ENCODE data around the gene BRINP1.

Gene BRINP1

DNA sequence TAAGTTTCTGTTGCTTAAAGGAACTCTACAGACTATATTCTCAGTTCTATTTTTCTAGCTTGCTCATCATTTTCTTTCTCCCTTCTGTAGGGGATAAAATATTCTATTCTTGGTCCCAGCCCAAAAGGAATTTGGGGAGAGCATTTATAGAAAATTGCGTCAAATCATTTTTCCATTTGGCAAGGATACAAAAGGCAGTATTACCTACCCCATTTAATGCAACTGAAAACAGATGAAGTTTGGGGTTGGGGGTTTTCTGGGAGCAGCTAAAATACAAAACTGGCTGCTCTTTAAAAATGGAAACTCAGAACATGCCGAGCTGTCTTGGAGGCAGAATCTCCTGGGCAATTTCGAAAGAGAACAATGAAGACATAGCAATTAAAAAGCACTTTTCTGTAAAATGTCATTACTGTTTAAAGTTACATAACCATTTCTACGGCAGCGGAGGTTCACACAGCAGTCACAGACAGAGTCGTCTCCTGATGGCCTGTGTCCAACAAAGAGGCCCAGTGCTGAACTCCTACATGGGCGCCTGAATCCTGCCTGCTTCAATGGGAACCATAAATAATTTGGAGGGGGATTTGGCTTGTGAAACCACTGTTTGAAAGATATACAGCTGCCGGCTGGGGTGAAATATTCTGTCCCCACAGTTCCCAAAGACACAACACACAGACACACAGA is 152.4 kb downstream of the BRINP1 start:
- H3K4me1 ChIP-seq (ENCODE audit: insufficient read depth, low read length, poor library complexity, severe bottlenecking): no peaks in the 10 kb centered on the region
- H4K20me1 ChIP-seq (ENCODE audit: insufficient read depth, low read length, poor library complexity, severe bottlenecking): no peaks in the 10 kb centered on the region
- H2AFZ ChIP-seq (ENCODE audit: low read length): no peak overlapping the region
- no peak overlapping the region for H3K4me3 ChIP-seq (ENCODE audit: low read length, poor library complexity, severe bottlenecking)
- no peaks in the 10 kb centered on the region for H3K9me3 ChIP-seq (ENCODE audit: insufficient read depth, low read depth, low read length)
- H3K79me2 ChIP-seq (ENCODE audit: insufficient read depth, low read length): no peaks in the 10 kb centered on the region
- no peaks in the 10 kb centered on the region for H3K9me2 ChIP-seq (replicated peaks; ENCODE audit: low read depth, low read length)
- TF ChIP-seq, protein P1, sequence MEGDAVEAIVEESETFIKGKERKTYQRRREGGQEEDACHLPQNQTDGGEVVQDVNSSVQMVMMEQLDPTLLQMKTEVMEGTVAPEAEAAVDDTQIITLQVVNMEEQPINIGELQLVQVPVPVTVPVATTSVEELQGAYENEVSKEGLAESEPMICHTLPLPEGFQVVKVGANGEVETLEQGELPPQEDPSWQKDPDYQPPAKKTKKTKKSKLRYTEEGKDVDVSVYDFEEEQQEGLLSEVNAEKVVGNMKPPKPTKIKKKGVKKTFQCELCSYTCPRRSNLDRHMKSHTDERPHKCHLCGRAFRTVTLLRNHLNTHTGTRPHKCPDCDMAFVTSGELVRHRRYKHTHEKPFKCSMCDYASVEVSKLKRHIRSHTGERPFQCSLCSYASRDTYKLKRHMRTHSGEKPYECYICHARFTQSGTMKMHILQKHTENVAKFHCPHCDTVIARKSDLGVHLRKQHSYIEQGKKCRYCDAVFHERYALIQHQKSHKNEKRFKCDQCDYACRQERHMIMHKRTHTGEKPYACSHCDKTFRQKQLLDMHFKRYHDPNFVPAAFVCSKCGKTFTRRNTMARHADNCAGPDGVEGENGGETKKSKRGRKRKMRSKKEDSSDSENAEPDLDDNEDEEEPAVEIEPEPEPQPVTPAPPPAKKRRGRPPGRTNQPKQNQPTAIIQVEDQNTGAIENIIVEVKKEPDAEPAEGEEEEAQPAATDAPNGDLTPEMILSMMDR (conservative IDR thresholded peaks at IDR 0.05; ENCODE audit: low read length): no peak
- TF ChIP-seq EZH2phosphoT487 (IDR thresholded peaks at IDR 0.05; ENCODE audit: borderline replicate concordance): no peak
- H3F3A ChIP-seq (ENCODE audit: low read depth): no peaks in the 10 kb centered on the region
- no peak overlapping the region for H3K4me2 ChIP-seq (ENCODE audit: low read depth, low read length, poor library complexity, severe bottlenecking)
- H3K9ac ChIP-seq (ENCODE audit: low read depth, low read length, poor library complexity, severe bottlenecking): no peak overlapping the region
- no peaks in the 10 kb centered on the region for H3K27me3 ChIP-seq (ENCODE audit: insufficient read depth, low read length, poor library complexity, severe bottlenecking)
- no peaks in the 10 kb centered on the region for H3K36me3 ChIP-seq (ENCODE audit: insufficient read depth, low read length)

GRCh38 chr9:119215651-119216050 is 153.6 kb downstream of the BRINP1 start:
- H3K9ac ChIP-seq (ENCODE audit: low read depth, low read length, poor library complexity, severe bottlenecking): no peak overlapping the region
- TF ChIP-seq EZH2phosphoT487 (IDR thresholded peaks at IDR 0.05; ENCODE audit: borderline replicate concordance): no peak
- H4K20me1 ChIP-seq (ENCODE audit: insufficient read depth, low read length, poor library complexity, severe bottlenecking): no peaks in the 10 kb centered on the region
- H3K9me2 ChIP-seq (replicated peaks; ENCODE audit: low read depth, low read length): no peaks in the 10 kb centered on the region
- no peaks in the 10 kb centered on the region for H3K36me3 ChIP-seq (ENCODE audit: insufficient read depth, low read length)
- H3K4me3 ChIP-seq (ENCODE audit: low read length, poor library complexity, severe bottlenecking): no peak overlapping the region
- no peaks in the 10 kb centered on the region for H3K9me3 ChIP-seq (ENCODE audit: insufficient read depth, low read depth, low read length)
- H3K79me2 ChIP-seq (ENCODE audit: insufficient read depth, low read length): no peaks in the 10 kb centered on the region
- no peaks in the 10 kb centered on the region for H3K27me3 ChIP-seq (ENCODE audit: insufficient read depth, low read length, poor library complexity, severe bottlenecking)
- no peak overlapping the region for H2AFZ ChIP-seq (ENCODE audit: low read length)
- H3K4me2 ChIP-seq (ENCODE audit: low read depth, low read length, poor library complexity, severe bottlenecking): no peak overlapping the region
- H3F3A ChIP-seq (ENCODE audit: low read depth): no peaks in the 10 kb centered on the region
- H3K4me1 ChIP-seq (ENCODE audit: insufficient read depth, low read length, poor library complexity, severe bottlenecking): no peaks in the 10 kb centered on the region

GRCh38 chr9:119213471-119213870 is 155.8 kb downstream of the BRINP1 start:
- no peaks in the 10 kb centered on the region for H3F3A ChIP-seq (ENCODE audit: low read depth)

More at GRCh38 chr9:119213471-119213870, 155.8 kb downstream of the BRINP1 start:
- Histone ChIP-seq H3K27me3 (ENCODE audit: insufficient read depth, low read length, poor library complexity, severe bottlenecking) (no peaks in the 10 kb centered on the region), H4K20me1 (ENCODE audit: insufficient read depth, low read length, poor library complexity, severe bottlenecking) (no peaks in the 10 kb centered on the region), H3K4me3 (ENCODE audit: low read length, poor library complexity, severe bottlenecking) (no peak overlapping the region), H3K4me1 (ENCODE audit: insufficient read depth, low read length, poor library complexity, severe bottlenecking) (no peaks in the 10 kb centered on the region), H3K9ac (ENCODE audit: low read depth, low read length, poor library complexity, severe bottlenecking) (no peak overlapping the region), H3K9me3 (ENCODE audit: insufficient read depth, low read depth, low read length) (no peaks in the 10 kb centered on the region), H2AFZ (ENCODE audit: low read length) (no peak overlapping the region), H3K4me2 (ENCODE audit: low read depth, low read length, poor library complexity, severe bottlenecking) (no peak overlapping the region), H3K36me3 (ENCODE audit: insufficient read depth, low read length) (no peaks in the 10 kb centered on the region), H3K79me2 (ENCODE audit: insufficient read depth, low read length) (no peaks in the 10 kb centered on the region), H3K9me2 (replicated peaks; ENCODE audit: low read depth, low read length) (no peaks in the 10 kb centered on the region)
- no peak for TF ChIP-seq EZH2phosphoT487 (IDR thresholded peaks at IDR 0.05; ENCODE audit: borderline replicate concordance)
- TF ChIP-seq, protein P1 (conservative IDR thresholded peaks at IDR 0.05; ENCODE audit: low read length): no peak
